Measurements from ENCODE around the gene NDUFA1. TPM values are rescaled to one million over a fixed set of nuclear protein-coding genes. Genes with fewer than 3 reads are reported as not detected.

NDUFA1 gene
- total and polyA plus RNA-seq, 2 experiments from 2014 or later, result 29.1 to 415 TPM

GRCh38 chrX:119870626-119871131 lies 953 bp upstream of the NDUFA1 start:
- Mint-ChIP-seq H3K4me3 (peak overlapping the region; percentile 97), H3K9me3 (no peaks in the 10 kb centered on the region; the same call in 2 of the 3 replicates), H3K36me3 (ENCODE audit: low read depth) (no peaks in the 10 kb centered on the region; the same call in 1 of the 3 replicates), H3K4me1 (no peaks in the 10 kb centered on the region), H3K27me3 (ENCODE audit: insufficient read depth, low read depth, poor library complexity) (peaks cover 6% of the 10 kb centered on the region), H3K27ac (peak overlapping the region; percentile 97)
- Histone ChIP-seq H3K79me2 (replicated peaks; ENCODE audit: insufficient read depth) (peaks cover 12% of the 10 kb centered on the region), H2AFZ (peak overlapping the region; percentile 56; the same call in 1 of the 2 replicates), H3K27me3 (ENCODE audit: insufficient read depth) (no peaks in the 10 kb centered on the region), H3K4me2 (peak overlapping the region; percentile 89), H4K20me1 (replicated peaks; ENCODE audit: insufficient read depth) (no peaks in the 10 kb centered on the region), H3F3A (replicated peaks; ENCODE audit: low read depth) (no peaks in the 10 kb centered on the region), H3K9me2 (ENCODE audit: insufficient read depth) (no peaks in the 10 kb centered on the region), H3K4me1 (ENCODE audit: insufficient read depth) (no peaks in the 10 kb centered on the region), H3K4me3 (peak overlapping the region; percentile 78), H3K27ac (ENCODE audit: low read depth) (no peak overlapping the region), H3K36me3 (ENCODE audit: insufficient read depth) (no peaks in the 10 kb centered on the region)
- DNase-seq (ENCODE audit: low spot score), result peak; percentile 27
- ATAC-seq, result peak; percentile 24
- no peak for TF ChIP-seq ZNF331 (CRISPR knock-in tag; IDR thresholded peaks at IDR 0.05; ENCODE audit: low read depth)
- TF ChIP-seq STAT1 (IDR thresholded peaks at IDR 0.05; ENCODE audit: unreplicated experiment), result no peak
- TF ChIP-seq CTCF (conservative IDR thresholded peaks at IDR 0.05; ENCODE audit: low read depth in 2 of 2), result no peak
- no peak for TF ChIP-seq JUNB (IDR thresholded peaks at IDR 0.05; ENCODE audit: unreplicated experiment)
- no peak for TF ChIP-seq ZNF114 (CRISPR knock-in tag; IDR thresholded peaks at IDR 0.05)
- no peak for TF ChIP-seq CREB1 (CRISPR knock-in tag; IDR thresholded peaks at IDR 0.05; ENCODE audit: low read depth)
- TF ChIP-seq EZH2 (IDR thresholded peaks at IDR 0.05; ENCODE audit: low read depth, unreplicated experiment), result no peak
- no peak for TF ChIP-seq EZH2phosphoT487 (IDR thresholded peaks at IDR 0.05; ENCODE audit: unreplicated experiment)
- TF ChIP-seq POLR2AphosphoS5 (IDR thresholded peaks at IDR 0.05; ENCODE audit: low read depth), result no peak
- TF ChIP-seq REST (IDR thresholded peaks at IDR 0.05; ENCODE audit: unreplicated experiment), result no peak
- TF ChIP-seq ETS1 (IDR thresholded peaks at IDR 0.05), result no peak
- TF ChIP-seq ZNF462 (CRISPR knock-in tag; IDR thresholded peaks at IDR 0.05), result no peak
- no peak for TF ChIP-seq NANOG (IDR thresholded peaks at IDR 0.05; ENCODE audit: borderline replicate concordance)

Data from GM23338 (cell line).